ENCODE measurements around the gene EPHX1. TPM values are rescaled to one million over a fixed set of nuclear protein-coding genes. Genes with fewer than 3 reads are reported as not detected.
A peak's percentile ranks its signal among the peaks of the same experiment; 100 is the strongest.

Gene EPHX1
- total RNA-seq, 1 donor from 2014 or later, result 142 TPM

DNA sequence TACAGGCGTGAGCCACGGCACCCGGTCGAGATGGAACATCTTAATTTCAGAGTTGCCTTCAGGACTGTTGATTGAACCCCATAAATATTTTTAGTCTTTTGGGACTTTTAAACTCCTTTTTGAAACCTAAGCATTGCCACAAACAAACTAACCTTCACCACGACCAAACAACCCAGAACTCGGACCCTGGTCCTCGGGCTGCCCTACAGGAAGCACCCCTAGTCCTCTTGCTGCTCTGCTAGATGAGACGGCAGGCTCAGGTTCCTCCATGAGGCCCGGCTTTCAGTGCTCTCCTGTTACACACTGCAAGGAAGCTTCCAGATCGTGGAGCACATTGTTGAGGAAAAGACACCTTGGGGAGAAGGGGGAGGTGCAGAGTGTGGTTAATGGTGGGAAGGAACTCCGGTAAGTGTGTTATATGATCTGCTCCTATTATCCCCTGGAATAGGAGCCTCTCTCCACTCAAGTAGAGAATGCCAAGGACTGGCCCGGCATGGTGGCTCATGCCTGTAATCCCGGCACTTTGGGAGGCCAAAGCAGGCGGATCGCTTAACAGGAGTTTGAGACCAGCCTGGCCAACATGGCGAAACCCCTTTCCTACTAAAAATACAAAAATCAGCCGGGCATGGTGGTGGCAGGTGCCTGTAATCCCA is 5.7 kb downstream of the EPHX1 start:
- Histone ChIP-seq H3K36me3 (peaks cover 0 to 5% of the 10 kb centered on the region in 2 donors), H3K4me3 (no peak overlapping the region), H3K27me3 (no peaks in the 10 kb centered on the region), H3K9me3 (no peaks in the 10 kb centered on the region), H3K4me1 (peaks cover 94% of the 10 kb centered on the region), H3K27ac (peak overlapping the region; percentile 96)
- TF ChIP-seq, protein P1, sequence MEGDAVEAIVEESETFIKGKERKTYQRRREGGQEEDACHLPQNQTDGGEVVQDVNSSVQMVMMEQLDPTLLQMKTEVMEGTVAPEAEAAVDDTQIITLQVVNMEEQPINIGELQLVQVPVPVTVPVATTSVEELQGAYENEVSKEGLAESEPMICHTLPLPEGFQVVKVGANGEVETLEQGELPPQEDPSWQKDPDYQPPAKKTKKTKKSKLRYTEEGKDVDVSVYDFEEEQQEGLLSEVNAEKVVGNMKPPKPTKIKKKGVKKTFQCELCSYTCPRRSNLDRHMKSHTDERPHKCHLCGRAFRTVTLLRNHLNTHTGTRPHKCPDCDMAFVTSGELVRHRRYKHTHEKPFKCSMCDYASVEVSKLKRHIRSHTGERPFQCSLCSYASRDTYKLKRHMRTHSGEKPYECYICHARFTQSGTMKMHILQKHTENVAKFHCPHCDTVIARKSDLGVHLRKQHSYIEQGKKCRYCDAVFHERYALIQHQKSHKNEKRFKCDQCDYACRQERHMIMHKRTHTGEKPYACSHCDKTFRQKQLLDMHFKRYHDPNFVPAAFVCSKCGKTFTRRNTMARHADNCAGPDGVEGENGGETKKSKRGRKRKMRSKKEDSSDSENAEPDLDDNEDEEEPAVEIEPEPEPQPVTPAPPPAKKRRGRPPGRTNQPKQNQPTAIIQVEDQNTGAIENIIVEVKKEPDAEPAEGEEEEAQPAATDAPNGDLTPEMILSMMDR (IDR thresholded peaks at IDR 0.05), result no peak
- TF ChIP-seq POLR2AphosphoS5 (IDR thresholded peaks at IDR 0.05; ENCODE audit: insufficient read depth in 1 of 2, low read depth in 1 of 2) (no peak), POLR2A (IDR thresholded peaks at IDR 0.05) (no peak)
- intact Hi-C loops (cut with DNase I), result no loop called here
- DNase-seq (ENCODE audit: extremely low spot score in 2 of 2), result no peak

- intact Hi-C loops (cut with DNase I), result no loop called here
- peak in 1 of 2 donors; percentile 91 for DNase-seq (ENCODE audit: extremely low spot score in 2 of 2)
- peaks cover 0 to 5% of the 10 kb centered on the region in 2 donors for H3K36me3 ChIP-seq
- no peaks in the 10 kb centered on the region for H3K27me3 ChIP-seq
- peaks cover 97% of the 10 kb centered on the region for H3K4me1 ChIP-seq
- TF ChIP-seq, protein P1 (IDR thresholded peaks at IDR 0.05), result no peak
- no peak for TF ChIP-seq POLR2A (IDR thresholded peaks at IDR 0.05)
- TF ChIP-seq POLR2AphosphoS5 (IDR thresholded peaks at IDR 0.05; ENCODE audit: insufficient read depth in 1 of 2, low read depth in 1 of 2), result no peak
- H3K9me3 ChIP-seq, result no peaks in the 10 kb centered on the region
- peak overlapping the region; percentile 96 for H3K27ac ChIP-seq
- H3K4me3 ChIP-seq, result peak overlapping the region; percentile 12 to 36
These were observed 7.0 kb downstream of the EPHX1 start for GRCh38 chr1:225816643-225817538.

GRCh38 chr1:225817611-225818061 is 7.7 kb downstream of the EPHX1 start:
- Histone ChIP-seq H3K36me3 (peaks cover 0 to 5% of the 10 kb centered on the region in 2 donors), H3K4me3 (peak overlapping the region; percentile 12 to 36), H3K27ac (peak overlapping the region; percentile 96), H3K9me3 (no peaks in the 10 kb centered on the region), H3K4me1 (peaks cover 97% of the 10 kb centered on the region), H3K27me3 (no peaks in the 10 kb centered on the region)
- TF ChIP-seq, protein P1 (IDR thresholded peaks at IDR 0.05), result no peak
- TF ChIP-seq POLR2A (IDR thresholded peaks at IDR 0.05) (peak in 1 of 2 donors; percentile 3), POLR2AphosphoS5 (IDR thresholded peaks at IDR 0.05; ENCODE audit: insufficient read depth in 1 of 2, low read depth in 1 of 2) (peak; percentile 78 to 95)
- intact Hi-C loops (cut with DNase I), result no loop called here
- peak in 1 of 2 donors; percentile 91 for DNase-seq (ENCODE audit: extremely low spot score in 2 of 2)

- H3K27me3 ChIP-seq, result no peaks in the 10 kb centered on the region
- H3K4me1 ChIP-seq, result peaks cover 97% of the 10 kb centered on the region
- no peaks in the 10 kb centered on the region for H3K9me3 ChIP-seq
- peak overlapping the region; percentile 96 for H3K27ac ChIP-seq
- no peak for TF ChIP-seq POLR2A (IDR thresholded peaks at IDR 0.05)
- TF ChIP-seq POLR2AphosphoS5 (IDR thresholded peaks at IDR 0.05; ENCODE audit: insufficient read depth in 1 of 2, low read depth in 1 of 2), result no peak
- TF ChIP-seq, protein P1 (IDR thresholded peaks at IDR 0.05), result no peak
- no peak overlapping the region for H3K4me3 ChIP-seq
- peaks cover 0 to 5% of the 10 kb centered on the region in 2 donors for H3K36me3 ChIP-seq
- DNase-seq (ENCODE audit: extremely low spot score in 2 of 2), result peak in 1 of 2 donors; percentile 80
- intact Hi-C loops (cut with DNase I), result no loop called here
These were observed 8.3 kb downstream of the EPHX1 start for GRCh38 chr1:225818229-225818628.

Data from vagina (tissue), 2 donors.